Stimulated activated CD8-positive, alpha-beta memory T cell treated with anti-CD3 and anti-CD28 coated beads, Interleukin-2, amount 100 ng/mL, for 48 hours (primary cell): ENCODE data around the gene TCF15.
A peak's percentile ranks its signal among the peaks of the same experiment; 100 is the strongest.
"Not testable (repeated sequence)": the region's sequence is repeated elsewhere in the genome, so short reads cannot be mapped to it uniquely, and the experiment has no call there.

Experiments used
- DNase-seq, 2 donors: peaks; one replicate each; pipeline ENCODE4 v3.0.0-alpha.2; 2020; ENCODE audit warnings: low read depth in 2 of 2

Gene TCF15

DNA sequence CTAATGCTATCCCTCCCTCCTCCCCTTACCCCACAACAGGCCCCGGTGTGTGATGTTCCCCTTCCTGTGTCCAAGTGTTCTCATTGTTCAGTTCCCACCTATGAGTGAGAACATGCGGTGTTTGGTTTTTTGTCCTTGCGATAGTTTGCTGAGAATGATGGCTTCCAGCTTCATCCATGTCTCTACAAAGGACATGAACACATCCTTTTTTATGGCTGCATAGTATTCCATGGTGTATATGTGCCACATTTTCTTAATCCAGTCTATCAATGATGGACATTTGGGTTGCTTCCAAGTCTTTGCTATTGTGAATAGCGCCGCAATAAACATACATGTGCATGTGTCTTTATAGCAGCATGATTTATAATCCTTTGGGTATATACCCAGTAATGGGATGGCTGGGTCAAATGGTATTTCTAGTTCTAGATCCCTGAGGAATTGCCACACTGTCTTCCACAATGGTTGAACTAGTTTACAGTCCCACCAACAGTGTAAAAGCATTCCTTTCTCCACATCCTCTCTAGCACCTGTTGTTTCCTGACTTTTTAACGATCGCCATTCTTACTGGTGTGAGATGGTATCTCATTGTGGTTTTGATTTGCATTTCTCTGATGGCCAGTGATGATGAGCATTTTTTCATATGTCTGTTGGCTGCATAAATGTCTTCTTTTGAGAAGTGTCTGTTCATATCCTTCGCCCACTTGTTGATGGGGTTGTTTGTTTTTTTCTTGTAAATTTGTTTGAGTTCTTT lies 31.0 kb downstream of the TCF15 start:
- DNase-seq = not testable (repeated sequence)

DNA sequence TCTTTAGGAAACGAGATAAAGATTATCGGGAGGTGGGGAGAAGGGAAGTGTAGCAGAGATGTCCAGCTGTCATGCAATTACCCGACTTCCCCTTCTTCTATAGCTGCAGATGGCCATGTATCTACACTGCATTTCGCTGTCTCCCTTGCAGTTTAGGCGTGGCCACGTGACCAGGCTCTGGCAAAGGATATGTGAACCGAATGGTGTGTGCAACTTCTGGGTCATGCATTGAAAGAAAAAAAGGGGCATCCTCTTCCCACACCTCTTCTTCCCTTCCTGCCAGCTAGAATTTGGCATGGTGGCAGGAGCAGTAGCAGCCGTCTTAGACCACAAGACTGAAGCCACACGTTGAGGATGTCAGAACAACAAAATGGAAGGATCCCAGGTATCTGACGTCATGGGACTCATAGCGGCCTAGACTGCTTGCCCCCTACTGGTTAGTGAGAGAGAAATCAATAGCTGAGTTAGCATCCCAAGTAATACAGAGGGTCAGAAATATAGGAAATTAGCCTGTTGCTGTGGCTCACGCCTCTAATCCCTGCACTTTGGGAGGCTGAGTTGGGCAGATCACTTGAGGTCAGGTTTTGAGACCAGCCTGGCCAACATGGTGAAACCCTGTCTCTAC lies 32.8 kb downstream of the TCF15 start:
- DNase-seq = no peak

DNA sequence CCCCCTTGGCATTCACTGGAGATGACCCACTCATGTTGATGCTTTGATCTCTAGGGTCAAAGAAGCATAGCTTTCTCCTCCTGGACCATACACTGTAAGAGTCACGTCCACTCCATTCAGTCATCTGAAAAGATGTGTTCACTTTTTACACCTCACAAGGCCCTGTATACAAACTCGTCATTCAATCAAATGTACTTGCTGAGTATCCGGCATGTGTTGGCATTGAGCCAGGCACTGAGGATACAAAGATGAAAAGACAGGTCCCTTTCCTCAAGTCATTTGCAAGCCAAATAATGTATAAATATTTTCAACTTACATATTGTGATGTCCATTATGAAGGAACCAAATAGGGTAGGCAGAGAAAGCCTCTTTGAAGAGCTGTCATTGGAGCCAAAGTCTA lies 34.0 kb downstream of the TCF15 start:
- no peak for DNase-seq

DNA sequence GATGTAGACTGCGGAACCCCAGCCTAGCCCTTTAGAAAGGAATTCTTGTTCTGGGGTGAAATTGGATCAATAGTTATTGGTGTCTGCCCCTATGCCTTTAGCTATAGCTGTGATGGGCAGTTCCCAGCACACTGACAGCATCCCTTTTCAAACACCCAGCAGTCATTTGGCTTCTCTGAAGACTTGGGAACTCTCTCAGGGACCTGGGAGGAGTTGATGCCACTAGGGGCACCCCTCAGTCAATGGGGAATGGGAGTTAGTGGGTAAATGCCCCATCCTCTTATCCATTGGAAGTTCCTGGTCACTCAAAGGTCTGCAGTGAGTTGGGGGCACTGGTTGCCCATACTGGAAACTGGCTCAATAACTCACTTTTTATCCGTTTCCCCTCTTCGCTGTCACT lies 34.9 kb downstream of the TCF15 start:
- DNase-seq = no peak

DNA sequence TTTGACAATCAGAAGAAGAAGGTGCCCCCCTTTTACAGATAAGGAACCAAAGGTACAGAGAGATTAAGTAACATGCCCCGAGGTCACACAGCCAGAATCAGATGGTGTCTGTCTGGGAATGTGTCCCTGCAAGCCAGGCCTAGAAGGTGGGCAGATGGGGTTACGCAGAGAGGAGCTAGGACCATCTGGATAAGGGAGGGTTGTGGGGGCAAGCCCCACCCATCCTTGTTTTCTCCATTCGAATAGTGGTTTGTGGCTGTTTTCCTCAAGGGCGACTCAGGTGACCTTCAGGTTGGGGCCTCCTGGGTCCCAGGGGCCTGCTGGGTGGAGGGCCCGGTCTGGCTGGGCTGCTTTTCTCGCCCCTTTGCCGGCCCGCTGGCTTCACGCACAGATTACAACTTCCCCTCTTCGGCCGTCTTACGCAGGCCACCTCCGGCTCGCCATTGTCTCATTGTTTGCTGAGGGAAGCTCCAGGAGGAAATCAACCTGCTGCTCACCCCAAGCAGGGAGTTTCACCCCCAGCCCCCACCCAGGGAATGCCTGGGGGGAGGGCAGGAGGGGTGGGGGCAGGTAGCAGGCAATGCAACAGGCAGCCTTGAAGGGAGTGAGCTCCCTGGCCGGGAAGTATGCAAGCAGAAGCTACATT lies 35.7 kb downstream of the TCF15 start:
- DNase-seq = no peak

DNA sequence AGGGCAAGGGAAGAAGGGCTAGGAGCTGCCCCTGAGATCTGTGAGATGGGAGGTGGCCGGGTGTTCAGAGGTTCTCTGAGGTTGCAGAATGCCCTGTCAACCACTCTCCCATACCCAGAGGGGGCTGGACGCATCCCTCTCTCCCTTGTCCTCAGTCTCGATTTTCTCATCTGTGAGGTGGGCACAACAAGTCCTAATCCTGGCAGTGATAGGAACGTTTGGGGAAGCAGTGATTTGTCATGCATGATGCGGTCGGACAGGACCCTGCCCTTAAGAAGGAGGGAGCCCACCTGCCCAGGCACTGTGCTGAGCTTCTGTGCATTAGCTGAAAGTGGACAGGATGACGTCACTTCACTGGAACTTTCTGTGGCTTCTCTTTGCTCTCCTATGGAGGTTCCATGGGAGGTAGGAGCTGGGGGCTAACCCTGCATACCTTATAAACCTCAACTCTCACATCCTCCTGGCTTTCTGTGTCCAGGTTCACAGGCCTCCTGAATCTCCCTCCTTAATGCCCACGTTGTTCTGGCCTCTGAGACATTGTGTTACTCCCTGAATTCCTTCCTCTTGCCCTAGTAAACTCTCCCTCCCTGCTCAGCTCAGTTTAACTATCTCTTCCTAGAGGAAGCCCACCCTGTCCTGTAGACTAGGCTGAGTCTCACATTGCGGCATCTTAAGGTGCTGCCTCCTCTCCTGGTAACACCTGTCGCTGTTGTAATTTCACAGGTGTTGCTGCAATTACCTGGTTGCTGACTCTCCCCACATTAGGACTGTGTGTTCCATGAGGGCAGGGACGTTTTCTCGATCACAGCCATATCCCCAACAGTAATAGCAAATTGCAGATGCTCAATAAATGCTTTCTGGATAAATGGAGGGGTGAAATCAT lies 36.5 kb downstream of the TCF15 start:
- DNase-seq = no peak

DNA sequence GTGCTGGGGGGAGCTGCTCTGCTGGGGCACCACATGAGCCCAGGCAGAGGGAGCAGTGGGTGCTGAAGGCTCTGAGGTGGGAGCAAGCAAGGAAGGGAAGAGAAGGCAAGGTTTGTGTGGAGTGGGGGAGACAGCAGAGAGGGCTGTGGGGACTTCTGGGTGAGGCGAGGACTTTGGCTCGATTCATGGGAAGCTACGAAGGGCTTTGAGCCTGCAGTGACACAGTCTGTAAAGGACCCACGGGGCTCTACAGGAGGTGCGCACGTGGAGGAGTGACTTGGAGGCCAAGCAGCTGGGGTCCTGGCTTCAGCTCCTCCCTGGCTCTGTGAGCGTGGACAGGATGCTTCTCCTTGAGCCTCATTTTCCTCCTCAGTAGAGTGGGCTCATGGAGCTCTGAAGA lies 37.4 kb downstream of the TCF15 start:
- no peak for DNase-seq

DNA sequence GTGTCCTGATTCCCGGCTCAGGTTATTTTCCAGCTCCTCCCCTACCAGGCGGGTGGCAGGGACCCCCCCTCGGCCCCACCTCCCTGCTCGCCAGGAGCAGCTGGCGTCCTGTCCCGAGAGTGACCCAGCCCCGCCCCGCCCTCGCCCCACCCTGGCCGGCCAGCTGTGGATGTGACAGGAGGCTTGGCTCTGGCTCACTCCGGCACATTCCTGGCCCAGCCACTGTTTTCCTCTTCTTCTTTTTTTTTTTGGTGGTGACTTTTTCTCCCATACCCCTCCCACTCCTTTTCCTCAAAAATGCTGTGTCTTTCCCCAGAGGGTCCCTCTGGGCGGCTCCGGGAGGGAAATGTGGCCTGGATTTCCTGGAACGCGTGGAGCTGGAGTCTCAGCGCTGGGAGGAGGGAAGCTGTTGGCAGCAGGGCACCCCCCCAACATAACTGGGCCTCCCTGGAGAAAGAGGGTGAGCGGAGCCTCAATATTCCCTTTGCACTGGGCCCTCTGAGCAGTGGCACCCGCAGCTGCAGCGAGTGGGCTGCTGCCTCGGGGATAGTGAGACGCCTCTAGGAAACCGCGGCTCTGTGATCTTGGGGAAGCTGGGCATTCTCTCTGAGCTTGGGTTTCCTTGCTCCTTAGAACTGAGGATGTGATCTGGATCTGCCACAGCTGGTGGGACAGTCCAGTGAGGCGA lies 38.2 kb downstream of the TCF15 start:
- no peak for DNase-seq

DNA sequence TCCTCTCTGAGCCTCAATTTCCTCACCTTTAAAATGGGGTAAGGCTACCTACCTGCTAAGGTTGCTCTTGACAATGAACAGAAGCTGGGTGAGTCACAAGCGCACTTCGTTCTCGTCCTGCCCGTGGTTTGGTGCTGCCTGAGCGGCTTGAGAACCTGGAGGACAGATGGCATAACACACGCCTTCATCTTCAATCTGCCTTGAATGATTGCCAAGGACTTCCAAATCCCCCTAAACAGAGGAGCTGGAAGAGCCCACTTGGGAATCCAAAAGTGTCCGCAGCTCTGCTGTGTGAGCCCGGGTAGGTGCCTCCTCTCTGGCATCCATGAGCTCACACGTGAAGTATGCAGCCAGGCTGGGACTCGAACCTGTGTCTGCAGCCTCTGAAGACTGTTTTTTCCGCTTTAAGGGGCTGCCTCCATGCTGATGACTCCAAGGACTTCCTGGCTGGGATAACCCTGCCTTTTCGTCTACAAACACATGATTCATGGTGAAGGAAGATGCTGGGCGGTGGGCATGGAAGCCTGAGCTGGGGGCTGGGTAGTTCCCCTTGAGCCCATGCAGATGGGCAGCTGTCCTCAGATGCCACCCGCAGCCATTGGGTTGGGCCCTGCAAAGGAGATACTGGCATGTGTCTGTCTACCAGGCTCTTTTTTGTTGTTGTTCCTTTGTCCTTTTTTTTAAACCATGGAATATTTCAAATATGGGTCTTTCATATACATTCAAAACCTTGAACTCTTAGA lies 41.3 kb downstream of the TCF15 start:
- DNase-seq = no peak

DNA sequence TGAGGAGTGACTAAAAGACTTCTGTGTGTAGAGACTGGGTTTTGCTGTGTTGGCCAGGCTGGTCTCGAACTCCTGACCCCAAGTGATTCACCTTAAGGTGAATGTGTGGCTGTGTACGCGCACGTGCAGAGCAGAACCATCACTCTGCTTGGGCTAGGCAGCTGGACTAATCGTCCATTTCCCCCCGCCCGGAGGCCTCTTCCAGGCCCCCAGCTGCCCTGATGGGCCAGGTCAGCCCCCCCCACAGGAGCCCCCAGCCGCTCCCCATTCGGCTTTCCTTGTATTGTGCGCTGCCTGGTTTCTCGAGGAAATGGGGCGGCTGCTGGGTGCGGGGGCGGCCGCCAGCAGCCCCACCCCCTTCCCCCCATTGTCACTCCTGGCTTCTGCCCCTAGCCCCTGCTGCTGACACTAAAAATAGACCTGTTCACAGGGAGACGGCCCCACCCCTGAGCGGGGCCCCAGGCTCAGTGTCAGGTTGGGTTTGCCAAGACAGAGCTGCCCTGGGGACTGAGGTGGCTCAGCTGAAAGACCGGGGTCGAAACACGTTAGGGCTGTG lies 41.9 kb downstream of the TCF15 start:
- no peak for DNase-seq

DNA sequence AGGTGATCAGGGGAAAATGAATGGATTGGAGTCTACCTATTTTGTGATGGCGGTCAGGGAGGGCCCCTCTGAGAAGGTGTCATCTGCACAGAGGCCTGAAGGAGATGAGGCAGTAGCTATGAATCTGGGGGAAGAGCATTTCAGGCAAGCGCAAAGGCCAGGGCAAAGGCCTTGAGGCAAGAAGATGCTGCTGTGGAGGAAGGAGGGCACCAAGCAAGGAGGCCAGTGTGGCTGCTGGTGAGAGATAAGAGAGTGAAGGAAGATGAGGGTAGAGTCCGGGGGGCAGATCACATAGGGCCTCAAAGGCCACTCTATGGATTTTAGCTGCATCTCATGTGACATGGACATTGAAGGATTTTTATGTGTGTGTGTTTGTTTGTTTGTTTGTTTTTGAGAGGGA lies 45.9 kb downstream of the TCF15 start:
- DNase-seq = no peak

DNA sequence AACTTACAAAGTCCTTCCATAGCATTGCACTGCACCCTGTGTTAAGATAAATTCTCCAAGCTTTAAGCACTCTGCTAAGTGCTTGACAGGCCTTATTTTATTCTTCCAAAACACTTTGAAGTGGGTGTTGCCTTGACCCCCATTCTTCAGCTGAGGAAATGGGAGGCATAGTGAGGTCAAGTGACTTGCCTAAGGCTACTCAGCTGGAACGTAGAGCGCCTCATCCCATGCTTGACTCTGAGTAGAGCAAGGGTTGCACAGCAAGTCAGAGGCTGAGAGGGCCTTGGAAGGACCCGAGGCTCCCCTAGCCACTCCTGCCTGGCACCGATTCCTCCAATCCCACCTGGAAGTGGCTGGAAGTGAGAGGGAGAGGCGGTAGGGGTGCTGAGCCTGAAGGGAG lies 46.9 kb downstream of the TCF15 start:
- DNase-seq = no peak

DNA sequence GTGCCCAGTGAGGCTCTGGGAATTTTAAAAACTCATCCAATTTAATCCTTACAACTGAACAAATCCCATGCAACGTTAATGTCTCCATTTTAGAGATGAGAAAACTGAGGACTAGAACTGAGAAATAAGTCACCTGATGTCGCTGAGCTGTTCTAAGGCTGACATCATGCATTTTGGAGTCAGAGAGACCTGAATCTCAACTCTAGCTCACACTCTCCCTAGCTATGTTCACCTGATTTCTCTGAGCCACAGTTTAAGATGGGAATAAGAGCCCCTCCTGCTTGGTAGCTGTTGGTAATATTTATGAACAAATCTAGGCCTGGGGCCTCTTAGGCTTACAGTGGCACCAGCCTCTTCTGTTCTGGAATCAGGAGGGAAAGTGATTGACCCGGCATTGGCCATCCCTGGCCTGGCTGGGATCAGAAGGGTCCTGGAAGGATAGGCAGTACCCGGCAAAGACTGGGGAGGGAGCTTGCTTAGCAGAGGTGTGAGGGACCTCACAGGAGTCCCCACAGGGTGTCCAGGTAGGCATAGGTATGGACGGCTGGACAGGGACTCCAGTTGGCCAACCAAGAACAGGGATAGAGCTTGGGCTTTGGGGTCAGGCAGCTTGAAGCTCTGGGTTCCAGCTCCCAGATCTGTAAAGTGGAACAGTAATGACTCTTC lies 47.7 kb downstream of the TCF15 start:
- no peak for DNase-seq

DNA sequence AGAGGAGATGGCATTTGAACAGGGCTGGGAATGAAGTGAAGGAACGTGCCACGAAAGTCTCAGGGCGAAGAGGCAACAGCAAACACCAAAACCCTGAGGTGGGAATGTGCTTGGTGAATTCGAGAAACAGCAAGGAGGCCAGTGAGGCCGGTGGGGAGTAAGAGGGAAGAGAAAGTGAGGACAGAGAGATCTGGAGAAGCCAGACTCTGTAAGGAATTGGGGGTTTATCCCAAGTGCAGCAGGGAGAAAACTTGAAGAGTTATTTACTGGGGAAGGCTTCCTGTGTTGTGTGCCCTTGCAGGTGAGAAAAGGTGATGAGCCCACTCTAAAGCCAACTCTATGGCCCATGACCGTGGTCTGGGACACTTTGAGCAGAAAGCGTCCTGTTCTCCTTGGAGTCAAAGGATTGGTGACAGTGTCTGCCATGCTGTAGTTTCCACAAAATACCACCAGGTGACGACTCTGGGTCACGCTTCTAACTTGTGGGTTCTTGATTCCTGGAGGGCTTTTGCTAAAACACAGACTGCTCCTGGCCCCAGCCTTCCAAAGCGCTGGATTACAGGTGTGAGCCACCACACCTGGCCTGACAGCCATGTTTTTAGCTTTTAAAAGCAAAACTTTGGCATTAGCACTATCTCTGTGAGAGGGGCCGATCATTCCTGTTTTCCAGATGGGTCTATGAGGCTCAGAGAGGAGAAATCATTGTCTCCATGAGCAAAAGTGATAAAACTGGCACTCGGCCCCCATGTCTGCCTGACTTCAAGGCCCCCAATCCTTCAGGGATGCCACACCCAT lies 48.5 kb downstream of the TCF15 start:
- DNase-seq = peak in 1 of 2 donors; percentile 30

DNA sequence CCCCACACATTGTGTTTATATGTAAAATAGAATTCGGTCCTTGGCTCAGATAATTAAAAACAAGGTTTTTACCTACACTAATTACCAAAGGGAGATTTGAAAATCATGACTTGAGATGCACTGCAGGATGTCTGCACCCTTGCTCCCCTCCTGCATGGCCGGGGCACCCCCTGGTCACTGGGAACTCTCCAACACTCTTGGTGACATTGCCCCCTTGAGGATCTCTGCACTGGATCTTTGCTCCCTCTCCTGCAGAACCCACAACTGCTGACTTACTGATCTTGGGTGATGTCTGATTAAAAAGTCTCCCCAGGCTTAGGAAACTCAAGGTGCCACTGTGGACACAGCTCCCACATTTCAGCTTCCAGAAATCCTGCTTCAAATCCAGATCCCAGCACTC lies 49.4 kb downstream of the TCF15 start:
- no peak for DNase-seq

DNA sequence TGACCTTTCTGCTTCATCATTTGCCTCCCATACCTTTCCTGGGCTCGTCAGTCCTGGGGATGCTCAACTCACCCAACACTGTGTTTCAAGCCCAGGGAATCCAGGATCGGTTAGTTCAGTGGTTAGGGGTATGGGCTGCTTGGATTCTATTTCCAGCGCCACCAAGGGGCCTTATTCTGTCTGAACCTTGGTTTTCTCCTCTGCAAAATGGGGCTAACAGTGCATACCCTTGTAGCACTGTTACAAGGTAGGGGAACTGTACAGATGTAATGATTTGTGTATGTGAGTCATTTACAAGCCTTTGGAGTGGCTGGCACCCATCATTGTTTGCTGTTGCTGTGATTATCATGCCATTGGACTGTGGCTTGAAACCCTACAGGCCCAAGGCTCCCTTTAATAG lies 52.0 kb downstream of the TCF15 start:
- no peak for DNase-seq

DNA sequence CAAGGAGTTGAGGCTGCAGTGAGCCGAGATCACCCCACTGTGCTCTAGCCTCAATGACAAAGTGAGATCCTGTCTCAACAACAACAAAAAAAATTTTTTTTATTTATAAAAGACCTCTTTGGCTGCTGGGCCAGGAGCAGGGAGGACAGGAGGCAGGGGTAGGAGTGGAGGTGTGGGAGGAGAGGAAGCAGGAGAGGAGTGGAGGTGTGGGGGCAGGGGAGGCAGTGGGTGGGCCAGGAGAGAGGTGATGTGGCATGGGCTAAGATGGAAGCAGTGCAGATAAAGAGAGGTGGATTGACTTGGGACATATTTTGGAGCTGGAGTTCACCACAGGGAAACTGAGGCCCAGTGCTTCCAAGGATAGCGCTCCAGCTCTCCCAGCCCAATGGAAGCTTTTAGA lies 53.1 kb downstream of the TCF15 start:
- DNase-seq = no peak

DNA sequence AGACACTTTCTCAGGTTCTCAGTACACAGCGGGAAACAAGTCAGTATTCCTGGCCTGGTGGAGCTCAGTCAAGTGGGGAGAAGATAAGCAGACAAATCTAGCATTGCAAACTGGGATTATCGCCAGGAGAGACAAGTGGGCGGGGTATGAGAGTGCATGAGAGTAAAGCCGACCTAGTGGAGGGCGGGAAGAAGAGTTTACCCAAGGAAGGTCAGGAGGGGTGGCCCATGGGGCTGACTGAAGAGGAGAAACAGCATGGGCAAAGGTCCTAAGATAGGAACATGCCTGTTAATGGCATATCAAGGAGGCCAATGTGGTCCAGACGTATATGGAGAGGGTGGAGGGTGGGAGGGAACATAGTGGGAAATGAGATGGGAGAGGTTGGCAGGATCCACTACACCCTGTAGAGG lies 54.1 kb downstream of the TCF15 start:
- DNase-seq = no peak
